ENCODE measurements around the gene COL9A3. TPM values are rescaled to one million over a fixed set of nuclear protein-coding genes. Genes with fewer than 3 reads are reported as not detected.

COL9A3 gene
- total RNA-seq, 1 donor from 2014 or later, result 10.5 TPM

DNA sequence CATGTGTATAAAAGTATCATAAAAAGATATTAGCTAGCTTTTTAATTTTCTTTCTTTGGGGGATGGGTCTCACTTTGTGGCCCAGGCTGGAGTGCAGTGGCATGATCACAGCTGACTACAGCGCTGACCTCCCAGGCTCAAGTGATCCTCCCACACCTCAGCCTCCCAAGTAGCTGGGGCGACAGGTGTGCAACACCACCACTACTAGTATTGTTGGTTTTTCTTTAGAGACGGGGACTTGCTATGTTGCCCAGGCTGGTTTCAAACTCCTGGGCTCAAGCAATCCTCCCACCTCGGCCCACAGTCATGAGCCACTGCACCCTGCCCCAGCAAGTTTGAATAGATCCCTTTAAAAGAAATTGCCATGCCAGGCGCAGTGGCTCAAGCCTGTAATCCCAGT, 38.3 kb downstream of the COL9A3 start:
- H3K4me1 ChIP-seq, result peaks cover 10% of the 10 kb centered on the region

DNA sequence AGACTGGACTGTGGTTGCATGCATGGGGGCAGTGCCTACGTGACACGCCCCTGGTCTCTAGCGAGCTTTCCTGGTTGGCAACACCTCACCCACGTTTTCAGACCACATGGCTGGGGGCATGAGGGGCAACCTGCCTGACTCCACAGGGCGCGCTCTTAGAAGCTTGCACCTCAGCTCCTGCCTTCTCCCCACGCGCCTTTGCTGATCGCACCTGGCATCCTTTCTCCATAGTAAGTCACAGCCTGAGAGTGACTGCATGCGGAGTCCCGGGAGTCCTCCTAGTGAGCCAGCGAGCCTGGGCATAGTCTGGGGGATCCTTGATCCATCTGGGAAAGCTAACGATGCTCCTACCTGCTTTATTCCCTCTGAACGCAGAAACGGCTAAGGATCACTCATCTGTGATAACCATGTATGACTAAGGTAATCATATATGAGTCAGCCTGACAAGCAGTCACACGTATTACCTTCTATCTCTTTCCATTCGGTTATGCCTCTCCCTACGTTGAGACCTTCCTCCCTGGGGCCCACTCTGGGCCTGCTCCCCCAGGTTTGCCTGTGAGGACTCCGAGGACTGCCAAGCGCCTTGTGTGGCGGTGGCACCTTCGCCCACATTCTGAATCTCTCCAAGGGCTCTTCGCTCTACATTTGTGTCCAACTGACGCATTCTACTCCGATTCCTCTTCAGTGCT, 40.2 kb downstream of the COL9A3 start:
- H3K27me3 Mint-ChIP-seq (ENCODE audit: insufficient read depth, low read depth), result peaks cover 2% of the 10 kb centered on the region
- H3K36me3 ChIP-seq, result no peaks in the 10 kb centered on the region
- H3K27ac Mint-ChIP-seq, result no peak overlapping the region
- H3K9me3 ChIP-seq (ENCODE audit: low read depth), result no peaks in the 10 kb centered on the region
- H3K4me2 ChIP-seq, result no peak overlapping the region
- H3K4me3 ChIP-seq, result no peak overlapping the region
- H3F3A ChIP-seq (ENCODE audit: low read depth), result peaks cover 18% of the 10 kb centered on the region
- peaks cover 37% of the 10 kb centered on the region for H4K20me1 ChIP-seq (ENCODE audit: low read depth)
- H2AFZ ChIP-seq (replicated peaks), result no peak overlapping the region
- DNase-seq (ENCODE audit: low spot score), result no peak
- no peak for TF ChIP-seq EZH2 (IDR thresholded peaks at IDR 0.05)
- TF ChIP-seq, protein P1, sequence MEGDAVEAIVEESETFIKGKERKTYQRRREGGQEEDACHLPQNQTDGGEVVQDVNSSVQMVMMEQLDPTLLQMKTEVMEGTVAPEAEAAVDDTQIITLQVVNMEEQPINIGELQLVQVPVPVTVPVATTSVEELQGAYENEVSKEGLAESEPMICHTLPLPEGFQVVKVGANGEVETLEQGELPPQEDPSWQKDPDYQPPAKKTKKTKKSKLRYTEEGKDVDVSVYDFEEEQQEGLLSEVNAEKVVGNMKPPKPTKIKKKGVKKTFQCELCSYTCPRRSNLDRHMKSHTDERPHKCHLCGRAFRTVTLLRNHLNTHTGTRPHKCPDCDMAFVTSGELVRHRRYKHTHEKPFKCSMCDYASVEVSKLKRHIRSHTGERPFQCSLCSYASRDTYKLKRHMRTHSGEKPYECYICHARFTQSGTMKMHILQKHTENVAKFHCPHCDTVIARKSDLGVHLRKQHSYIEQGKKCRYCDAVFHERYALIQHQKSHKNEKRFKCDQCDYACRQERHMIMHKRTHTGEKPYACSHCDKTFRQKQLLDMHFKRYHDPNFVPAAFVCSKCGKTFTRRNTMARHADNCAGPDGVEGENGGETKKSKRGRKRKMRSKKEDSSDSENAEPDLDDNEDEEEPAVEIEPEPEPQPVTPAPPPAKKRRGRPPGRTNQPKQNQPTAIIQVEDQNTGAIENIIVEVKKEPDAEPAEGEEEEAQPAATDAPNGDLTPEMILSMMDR (IDR thresholded peaks at IDR 0.05), result no peak
- no peak for TF ChIP-seq EZH2phosphoT487 (IDR thresholded peaks at IDR 0.05)
- peaks cover 11% of the 10 kb centered on the region for H3K27me3 ChIP-seq
- H3K27ac ChIP-seq, result no peak overlapping the region
- no peak overlapping the region for H3K9ac ChIP-seq
- peaks cover 28% of the 10 kb centered on the region for H3K79me2 ChIP-seq (ENCODE audit: low read depth)
- H3K36me3 Mint-ChIP-seq, result peaks cover 27% of the 10 kb centered on the region
- H3K4me3 Mint-ChIP-seq, result no peak overlapping the region
- H3K4me1 Mint-ChIP-seq, result peaks cover 18% of the 10 kb centered on the region
- peaks cover 12% of the 10 kb centered on the region for H3K4me1 ChIP-seq
- H3K9me3 Mint-ChIP-seq, result no peaks in the 10 kb centered on the region

More for the DNA sequence above, 38.3 kb downstream of the COL9A3 start:
- peaks cover 23% of the 10 kb centered on the region for H3K79me2 ChIP-seq (ENCODE audit: low read depth)
- peaks cover 46% of the 10 kb centered on the region for H4K20me1 ChIP-seq (ENCODE audit: low read depth)
- Mint-ChIP-seq H3K9me3 (no peaks in the 10 kb centered on the region), H3K4me3 (no peak overlapping the region), H3K4me1 (peaks cover 11% of the 10 kb centered on the region), H3K27me3 (ENCODE audit: insufficient read depth, low read depth) (peaks cover 2% of the 10 kb centered on the region), H3K27ac (no peak overlapping the region), H3K36me3 (peaks cover 29% of the 10 kb centered on the region)
- TF ChIP-seq, protein P1 (IDR thresholded peaks at IDR 0.05), result no peak
- no peak for TF ChIP-seq EZH2 (IDR thresholded peaks at IDR 0.05)
- TF ChIP-seq EZH2phosphoT487 (IDR thresholded peaks at IDR 0.05), result no peak
- H3K36me3 ChIP-seq, result no peaks in the 10 kb centered on the region
- DNase-seq (ENCODE audit: low spot score), result no peak
- peaks cover 4% of the 10 kb centered on the region for H3K27me3 ChIP-seq
- no peak overlapping the region for H3K9ac ChIP-seq
- H3F3A ChIP-seq (ENCODE audit: low read depth), result peaks cover 10% of the 10 kb centered on the region
- no peak overlapping the region for H3K4me3 ChIP-seq
- no peak overlapping the region for H3K27ac ChIP-seq
- no peaks in the 10 kb centered on the region for H3K9me3 ChIP-seq (ENCODE audit: low read depth)
- no peak overlapping the region for H3K4me2 ChIP-seq
- H2AFZ ChIP-seq (replicated peaks), result no peak overlapping the region

DNA sequence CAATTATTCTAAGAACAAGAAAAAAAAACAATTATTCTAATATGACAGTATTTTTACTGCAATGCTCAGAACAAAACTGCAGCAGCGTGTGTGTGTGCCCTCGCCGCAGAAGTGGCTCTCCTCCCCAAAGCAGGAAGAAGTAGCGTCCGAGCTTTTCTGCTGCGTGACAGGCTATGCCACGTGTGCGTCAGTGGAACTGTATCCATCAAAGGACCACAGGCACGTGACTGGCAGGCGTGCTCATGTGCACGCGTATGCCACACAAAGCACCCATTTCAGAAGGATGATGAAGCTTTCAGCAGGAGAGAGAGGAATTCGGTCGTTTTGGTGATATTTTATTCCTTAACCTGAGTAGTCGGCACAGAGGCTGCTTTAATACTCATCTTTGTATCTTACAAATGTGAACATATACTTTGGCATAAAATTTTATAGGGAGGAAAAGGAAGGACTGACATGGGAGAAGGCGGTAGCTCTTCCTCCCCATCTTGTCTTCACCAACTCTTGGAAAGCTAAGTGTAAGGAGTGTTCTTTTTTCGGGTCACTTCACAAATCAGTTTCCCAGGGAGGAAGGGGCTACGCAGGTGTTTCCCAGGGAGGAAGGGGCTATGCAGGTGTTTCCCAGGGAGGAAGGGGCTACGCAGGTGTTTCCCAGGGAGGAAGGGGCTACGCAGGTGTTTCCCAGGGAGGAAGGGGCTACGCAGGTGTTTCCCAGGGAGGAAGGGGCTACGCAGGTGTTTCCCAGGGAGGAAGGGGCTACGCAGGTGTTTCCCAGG, 41.4 kb downstream of the COL9A3 start:
- H3K4me2 ChIP-seq, result no peak overlapping the region
- peaks cover 3% of the 10 kb centered on the region for H3K9me3 Mint-ChIP-seq

More for the DNA sequence above, 41.4 kb downstream of the COL9A3 start:
- no peak for DNase-seq (ENCODE audit: low spot score)
- Mint-ChIP-seq H3K27me3 (ENCODE audit: insufficient read depth, low read depth) (no peaks in the 10 kb centered on the region), H3K36me3 (peaks cover 21% of the 10 kb centered on the region), H3K27ac (no peak overlapping the region), H3K4me3 (no peak overlapping the region), H3K4me1 (peaks cover 24% of the 10 kb centered on the region)
- H3K9me3 ChIP-seq (ENCODE audit: low read depth), result no peaks in the 10 kb centered on the region
- H4K20me1 ChIP-seq (ENCODE audit: low read depth), result peaks cover 36% of the 10 kb centered on the region
- H2AFZ ChIP-seq (replicated peaks), result no peak overlapping the region
- no peak overlapping the region for H3K4me3 ChIP-seq
- no peak for TF ChIP-seq EZH2 (IDR thresholded peaks at IDR 0.05)
- TF ChIP-seq, protein P1 (IDR thresholded peaks at IDR 0.05), result no peak
- peaks cover 28% of the 10 kb centered on the region for H3K79me2 ChIP-seq (ENCODE audit: low read depth)
- H3F3A ChIP-seq (ENCODE audit: low read depth), result peaks cover 30% of the 10 kb centered on the region
- H3K27ac ChIP-seq, result no peak overlapping the region
- peaks cover 11% of the 10 kb centered on the region for H3K27me3 ChIP-seq
- H3K36me3 ChIP-seq, result no peaks in the 10 kb centered on the region
- H3K4me1 ChIP-seq, result peaks cover 19% of the 10 kb centered on the region
- H3K9ac ChIP-seq, result no peak overlapping the region

Data from neural progenitor cell (in vitro differentiated cells).